ENCODE measurements around the gene KCNRG.

KCNRG gene

GRCh38 chr13:50017819-50018218, 2.6 kb downstream of the KCNRG start:
- no peak overlapping the region for H3K4me3 ChIP-seq (ENCODE audit: control insufficient read depth, low read depth, low read length)
- DNase-seq (ENCODE audit: low read depth) = no peak
- no peak for TF ChIP-seq CTCF (IDR thresholded peaks at IDR 0.05; ENCODE audit: control insufficient read depth, insufficient read depth, low read depth, low read length, missing control alignments)

GRCh38 chr13:50025436-50025835, 10.2 kb downstream of the KCNRG start:
- no peak overlapping the region for H3K4me3 ChIP-seq (ENCODE audit: control insufficient read depth, low read depth, low read length)
- DNase-seq (ENCODE audit: low read depth) = no peak
- TF ChIP-seq CTCF (IDR thresholded peaks at IDR 0.05; ENCODE audit: control insufficient read depth, insufficient read depth, low read depth, low read length, missing control alignments) = no peak

GRCh38 chr13:50026788-50027473, 11.7 kb downstream of the KCNRG start:
- no peak for DNase-seq (ENCODE audit: low read depth)
- H3K4me3 ChIP-seq (ENCODE audit: control insufficient read depth, low read depth, low read length) = no peak overlapping the region
- TF ChIP-seq CTCF (IDR thresholded peaks at IDR 0.05; ENCODE audit: control insufficient read depth, insufficient read depth, low read depth, low read length, missing control alignments) = no peak

- TF ChIP-seq CTCF (IDR thresholded peaks at IDR 0.05; ENCODE audit: control insufficient read depth, insufficient read depth, low read depth, low read length, missing control alignments) = no peak
- H3K4me3 ChIP-seq (ENCODE audit: control insufficient read depth, low read depth, low read length) = no peak overlapping the region
- no peak for DNase-seq (ENCODE audit: low read depth)
These were observed 15.1 kb downstream of the KCNRG start for GRCh38 chr13:50030315-50030714.

GRCh38 chr13:50033725-50034124, 18.5 kb downstream of the KCNRG start:
- peak; percentile 35 for DNase-seq (ENCODE audit: low read depth)
- no peak for TF ChIP-seq CTCF (IDR thresholded peaks at IDR 0.05; ENCODE audit: control insufficient read depth, insufficient read depth, low read depth, low read length, missing control alignments)
- H3K4me3 ChIP-seq (ENCODE audit: control insufficient read depth, low read depth, low read length) = no peak overlapping the region

GRCh38 chr13:50037788-50038187, 22.5 kb downstream of the KCNRG start:
- no peak for DNase-seq (ENCODE audit: low read depth)
- no peak for TF ChIP-seq CTCF (IDR thresholded peaks at IDR 0.05; ENCODE audit: control insufficient read depth, insufficient read depth, low read depth, low read length, missing control alignments)
- no peak overlapping the region for H3K4me3 ChIP-seq (ENCODE audit: control insufficient read depth, low read depth, low read length)
